SK-N-SH treated with all-trans-retinoic acid at 6 μM for 48 hours (cell line): ENCODE measurements around the gene TGDS.
A peak's percentile ranks its signal among the peaks of the same experiment; 100 is the strongest.

Source experiments
- ATAC-seq: fragments of 200-7000 bp; cut with Tn5 transposase; 3 replicates; pipeline ENCODE4 v1.9.1; 2020; ENCODE audit warnings: mild to moderate bottlenecking, moderate library complexity
- CSDC2 ChIP-seq: fragments of 250-450 bp; sonication (Bioruptor Pico); IDR thresholded peaks from 2 replicates; pipeline ENCODE4 v1.5.0; 2020; ENCODE audit warnings: mild to moderate bottlenecking, moderate library complexity
- ISL1 ChIP-seq: fragments of 250-450 bp; sonication (Bioruptor Pico); IDR thresholded peaks from 2 replicates; pipeline ENCODE4 v2.1.2; 2022; ENCODE audit warnings: mild to moderate bottlenecking, moderate library complexity
- PPARA ChIP-seq: fragments of 250-450 bp; sonication (Bioruptor Pico); IDR thresholded peaks from 2 replicates; pipeline ENCODE4 v1.5.0; 2020; ENCODE audit warnings: mild to moderate bottlenecking, borderline replicate concordance
- RARB ChIP-seq: fragments of 250-450 bp; sonication (Bioruptor Pico); IDR thresholded peaks from 2 replicates; pipeline ENCODE4 v1.8.0; 2021; ENCODE audit warnings: mild to moderate bottlenecking, moderate library complexity
- SNAI2 ChIP-seq: fragments of 250-450 bp; sonication (Bioruptor Pico); IDR thresholded peaks from 2 replicates; pipeline ENCODE4 v1.5.0; 2020; ENCODE audit warnings: mild to moderate bottlenecking, moderate library complexity
- TOX ChIP-seq: fragments of 250-450 bp; sonication (Bioruptor Pico); IDR thresholded peaks from 2 replicates; pipeline ENCODE4 v1.8.0; 2021; ENCODE audit warnings: mild to moderate bottlenecking, moderate library complexity, borderline replicate concordance
- ZC3H10 ChIP-seq: fragments of 250-450 bp; sonication (Bioruptor Pico); IDR thresholded peaks from 2 replicates; pipeline ENCODE4 v1.5.1; 2021; ENCODE audit warnings: mild to moderate bottlenecking, moderate library complexity
- ZFP3 ChIP-seq: fragments of 250-450 bp; sonication (Bioruptor Pico); IDR thresholded peaks from 2 replicates; pipeline ENCODE4 v1.5.0; 2020; ENCODE audit warnings: mild to moderate bottlenecking, moderate library complexity
- ZFP30 ChIP-seq: fragments of 450-650 bp; formaldehyde crosslinking; IDR thresholded peaks from 2 replicates; pipeline ENCODE4 v1.5.0; 2022; ENCODE audit warnings: mild to moderate bottlenecking, moderate library complexity
- ZNF8 ChIP-seq: fragments of 450-650 bp; formaldehyde crosslinking; IDR thresholded peaks from 2 replicates; pipeline ENCODE4 v1.5.0; 2020; ENCODE audit warnings: mild to moderate bottlenecking, moderate library complexity
- TF ChIP-seq, protein P1 (sequence below): fragments of 250-450 bp; sonication (Bioruptor Pico); IDR thresholded peaks from 2 replicates; pipeline ENCODE4 v1.5.1; 2021; ENCODE audit warnings: mild to moderate bottlenecking, moderate library complexity
- TF ChIP-seq, protein P2 (sequence below): fragments of 250-450 bp; sonication (Bioruptor Pico); IDR thresholded peaks from 2 replicates; pipeline ENCODE4 v1.5.1; 2020; ENCODE audit warnings: low read depth, mild to moderate bottlenecking, moderate library complexity
- TF ChIP-seq, protein P3 (sequence below): fragments of 250-450 bp; sonication (Bioruptor Pico); IDR thresholded peaks from 2 replicates; pipeline ENCODE4 v1.5.0; 2020; ENCODE audit warnings: mild to moderate bottlenecking, moderate library complexity
- TF ChIP-seq, protein P4 (sequence below): fragments of 250-450 bp; sonication (Bioruptor Pico); IDR thresholded peaks from 2 replicates; pipeline ENCODE4 v1.8.0; 2020; ENCODE audit warnings: mild to moderate bottlenecking, moderate library complexity, borderline replicate concordance
- TF ChIP-seq, protein P5 (sequence below): fragments of 250-450 bp; sonication (Bioruptor Pico); IDR thresholded peaks from 2 replicates; pipeline ENCODE4 v1.8.0; 2021; ENCODE audit warnings: low read depth, mild to moderate bottlenecking, moderate library complexity, borderline replicate concordance

The TGDS gene

DNA sequence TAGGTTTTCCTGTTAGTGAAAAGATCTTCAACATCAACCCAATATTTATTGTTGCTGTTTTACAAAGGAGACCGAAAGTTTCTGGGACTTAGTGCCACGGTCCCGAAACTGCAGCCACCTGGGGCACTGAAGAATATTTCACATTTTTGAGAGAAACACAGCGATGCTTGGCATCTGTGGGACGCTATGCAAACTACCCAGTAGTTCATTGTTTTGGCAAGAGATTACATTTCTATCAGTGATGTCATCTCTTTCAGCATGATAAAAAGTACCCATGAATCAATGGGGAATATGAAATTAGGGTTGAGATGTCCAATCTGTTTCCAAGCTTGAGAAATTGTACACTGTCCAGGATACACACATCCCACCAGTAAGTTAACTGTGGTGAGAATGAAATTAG, 43.9 kb downstream of the TGDS start (continued):
- TF ChIP-seq, protein P1, sequence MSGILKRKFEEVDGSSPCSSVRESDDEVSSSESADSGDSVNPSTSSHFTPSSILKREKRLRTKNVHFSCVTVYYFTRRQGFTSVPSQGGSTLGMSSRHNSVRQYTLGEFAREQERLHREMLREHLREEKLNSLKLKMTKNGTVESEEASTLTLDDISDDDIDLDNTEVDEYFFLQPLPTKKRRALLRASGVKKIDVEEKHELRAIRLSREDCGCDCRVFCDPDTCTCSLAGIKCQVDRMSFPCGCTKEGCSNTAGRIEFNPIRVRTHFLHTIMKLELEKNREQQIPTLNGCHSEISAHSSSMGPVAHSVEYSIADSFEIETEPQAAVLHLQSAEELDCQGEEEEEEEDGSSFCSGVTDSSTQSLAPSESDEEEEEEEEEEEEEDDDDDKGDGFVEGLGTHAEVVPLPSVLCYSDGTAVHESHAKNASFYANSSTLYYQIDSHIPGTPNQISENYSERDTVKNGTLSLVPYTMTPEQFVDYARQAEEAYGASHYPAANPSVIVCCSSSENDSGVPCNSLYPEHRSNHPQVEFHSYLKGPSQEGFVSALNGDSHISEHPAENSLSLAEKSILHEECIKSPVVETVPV (CRISPR knock-in tag), result no peak
- TF ChIP-seq ZFP3 (CRISPR knock-in tag), result no peak
- TF ChIP-seq, protein P2, sequence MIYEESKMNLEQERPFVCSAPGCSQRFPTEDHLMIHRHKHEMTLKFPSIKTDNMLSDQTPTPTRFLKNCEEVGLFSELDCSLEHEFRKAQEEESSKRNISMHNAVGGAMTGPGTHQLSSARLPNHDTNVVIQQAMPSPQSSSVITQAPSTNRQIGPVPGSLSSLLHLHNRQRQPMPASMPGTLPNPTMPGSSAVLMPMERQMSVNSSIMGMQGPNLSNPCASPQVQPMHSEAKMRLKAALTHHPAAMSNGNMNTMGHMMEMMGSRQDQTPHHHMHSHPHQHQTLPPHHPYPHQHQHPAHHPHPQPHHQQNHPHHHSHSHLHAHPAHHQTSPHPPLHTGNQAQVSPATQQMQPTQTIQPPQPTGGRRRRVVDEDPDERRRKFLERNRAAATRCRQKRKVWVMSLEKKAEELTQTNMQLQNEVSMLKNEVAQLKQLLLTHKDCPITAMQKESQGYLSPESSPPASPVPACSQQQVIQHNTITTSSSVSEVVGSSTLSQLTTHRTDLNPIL, result no peak
- TF ChIP-seq, protein P3, sequence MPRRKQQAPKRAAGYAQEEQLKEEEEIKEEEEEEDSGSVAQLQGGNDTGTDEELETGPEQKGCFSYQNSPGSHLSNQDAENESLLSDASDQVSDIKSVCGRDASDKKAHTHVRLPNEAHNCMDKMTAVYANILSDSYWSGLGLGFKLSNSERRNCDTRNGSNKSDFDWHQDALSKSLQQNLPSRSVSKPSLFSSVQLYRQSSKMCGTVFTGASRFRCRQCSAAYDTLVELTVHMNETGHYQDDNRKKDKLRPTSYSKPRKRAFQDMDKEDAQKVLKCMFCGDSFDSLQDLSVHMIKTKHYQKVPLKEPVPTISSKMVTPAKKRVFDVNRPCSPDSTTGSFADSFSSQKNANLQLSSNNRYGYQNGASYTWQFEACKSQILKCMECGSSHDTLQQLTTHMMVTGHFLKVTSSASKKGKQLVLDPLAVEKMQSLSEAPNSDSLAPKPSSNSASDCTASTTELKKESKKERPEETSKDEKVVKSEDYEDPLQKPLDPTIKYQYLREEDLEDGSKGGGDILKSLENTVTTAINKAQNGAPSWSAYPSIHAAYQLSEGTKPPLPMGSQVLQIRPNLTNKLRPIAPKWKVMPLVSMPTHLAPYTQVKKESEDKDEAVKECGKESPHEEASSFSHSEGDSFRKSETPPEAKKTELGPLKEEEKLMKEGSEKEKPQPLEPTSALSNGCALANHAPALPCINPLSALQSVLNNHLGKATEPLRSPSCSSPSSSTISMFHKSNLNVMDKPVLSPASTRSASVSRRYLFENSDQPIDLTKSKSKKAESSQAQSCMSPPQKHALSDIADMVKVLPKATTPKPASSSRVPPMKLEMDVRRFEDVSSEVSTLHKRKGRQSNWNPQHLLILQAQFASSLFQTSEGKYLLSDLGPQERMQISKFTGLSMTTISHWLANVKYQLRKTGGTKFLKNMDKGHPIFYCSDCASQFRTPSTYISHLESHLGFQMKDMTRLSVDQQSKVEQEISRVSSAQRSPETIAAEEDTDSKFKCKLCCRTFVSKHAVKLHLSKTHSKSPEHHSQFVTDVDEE (CRISPR knock-in tag), result no peak
- TF ChIP-seq ZFP30 (CRISPR knock-in tag), result no peak

DNA sequence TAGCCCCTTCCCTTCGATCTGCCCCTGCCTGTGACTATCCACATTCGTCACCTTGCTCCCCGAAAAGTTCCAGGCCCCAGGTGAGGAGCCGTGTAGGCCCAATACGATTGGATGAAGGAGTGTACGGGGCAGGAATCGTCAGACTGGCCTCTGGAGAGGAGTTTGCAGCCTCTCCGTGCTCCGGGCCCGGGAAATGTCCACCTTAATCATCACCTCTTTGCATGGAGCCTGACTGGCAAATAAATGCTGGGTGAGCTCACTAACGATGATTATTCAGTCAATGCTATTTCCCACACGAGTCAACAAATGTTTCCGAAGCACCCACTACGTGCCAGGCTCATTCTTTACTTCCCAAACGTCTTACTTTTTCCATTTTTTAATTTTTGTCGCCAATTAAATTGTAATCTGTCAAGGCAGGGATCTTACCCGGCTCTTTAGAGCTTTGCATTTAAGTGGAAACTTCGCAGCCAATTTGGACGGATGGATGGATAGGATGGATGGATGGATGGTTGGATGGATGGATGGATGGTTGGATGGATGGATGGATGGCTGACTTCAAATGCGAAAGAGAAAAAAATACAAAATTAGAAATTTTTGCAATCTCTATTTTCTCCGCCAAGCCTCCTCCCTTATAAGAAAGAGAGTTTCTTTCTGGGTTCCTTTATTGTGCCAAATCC, 45.8 kb downstream of the TGDS start:
- ATAC-seq, result peak; percentile 57

DNA sequence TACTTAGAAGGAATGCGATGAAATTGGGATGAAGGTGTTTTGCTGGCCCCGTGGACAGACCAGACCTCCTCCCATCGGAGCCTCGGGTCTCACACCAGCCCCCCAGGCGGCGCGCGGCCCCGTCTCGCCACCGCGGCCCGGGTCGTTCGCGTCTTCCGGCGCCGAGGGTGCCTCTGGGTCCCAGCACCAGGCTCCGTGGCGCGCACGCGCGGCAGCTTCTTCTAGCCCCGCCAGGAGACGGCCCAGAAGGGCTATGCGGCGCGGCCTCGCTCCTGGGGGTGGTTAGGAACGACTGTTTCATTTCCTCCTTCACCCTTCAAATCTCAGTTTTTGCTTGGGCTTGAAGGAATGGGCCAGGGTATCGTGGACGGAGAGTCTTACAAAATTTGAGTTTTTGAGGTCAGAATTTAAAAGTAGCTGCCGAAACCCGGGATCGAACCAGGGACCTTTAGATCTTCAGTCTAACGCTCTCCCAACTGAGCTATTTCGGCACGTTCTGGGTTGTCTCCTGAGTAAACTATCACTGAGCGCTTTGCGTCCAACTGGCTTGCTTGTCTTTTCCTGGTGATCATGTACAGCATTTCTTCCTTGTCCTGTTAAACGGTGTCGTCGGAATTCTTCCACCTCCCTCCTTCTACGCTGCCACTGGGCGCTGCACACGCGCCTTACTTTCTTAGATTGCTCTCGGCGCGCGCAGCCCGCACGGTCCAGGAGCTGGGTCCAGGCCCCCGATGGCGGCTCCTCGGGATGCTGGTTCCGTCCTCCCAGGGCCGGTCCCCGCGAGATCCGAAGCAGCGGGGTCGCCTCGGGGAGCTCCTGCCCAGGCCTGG, 46.5 kb downstream of the TGDS start:
- peak; percentile 93 for ATAC-seq
- TF ChIP-seq, protein P4, sequence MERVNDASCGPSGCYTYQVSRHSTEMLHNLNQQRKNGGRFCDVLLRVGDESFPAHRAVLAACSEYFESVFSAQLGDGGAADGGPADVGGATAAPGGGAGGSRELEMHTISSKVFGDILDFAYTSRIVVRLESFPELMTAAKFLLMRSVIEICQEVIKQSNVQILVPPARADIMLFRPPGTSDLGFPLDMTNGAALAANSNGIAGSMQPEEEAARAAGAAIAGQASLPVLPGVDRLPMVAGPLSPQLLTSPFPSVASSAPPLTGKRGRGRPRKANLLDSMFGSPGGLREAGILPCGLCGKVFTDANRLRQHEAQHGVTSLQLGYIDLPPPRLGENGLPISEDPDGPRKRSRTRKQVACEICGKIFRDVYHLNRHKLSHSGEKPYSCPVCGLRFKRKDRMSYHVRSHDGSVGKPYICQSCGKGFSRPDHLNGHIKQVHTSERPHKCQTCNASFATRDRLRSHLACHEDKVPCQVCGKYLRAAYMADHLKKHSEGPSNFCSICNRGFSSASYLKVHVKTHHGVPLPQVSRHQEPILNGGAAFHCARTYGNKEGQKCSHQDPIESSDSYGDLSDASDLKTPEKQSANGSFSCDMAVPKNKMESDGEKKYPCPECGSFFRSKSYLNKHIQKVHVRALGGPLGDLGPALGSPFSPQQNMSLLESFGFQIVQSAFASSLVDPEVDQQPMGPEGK (CRISPR knock-in tag), result no peak
- TF ChIP-seq, protein P1 (CRISPR knock-in tag), result no peak
- TF ChIP-seq, protein P2, result peak; percentile 3; the same call in 1 of the 2 replicates
- no peak for TF ChIP-seq SNAI2 (CRISPR knock-in tag)

More for the DNA sequence above, 45.8 kb downstream of the TGDS start:
- TF ChIP-seq ZNF8 (CRISPR knock-in tag) (no peak), RARB (CRISPR knock-in tag) (no peak), PPARA (CRISPR knock-in tag) (no peak)
- TF ChIP-seq, protein P1 (CRISPR knock-in tag), result no peak
- TF ChIP-seq, all 23 proteins: peak for 0

DNA sequence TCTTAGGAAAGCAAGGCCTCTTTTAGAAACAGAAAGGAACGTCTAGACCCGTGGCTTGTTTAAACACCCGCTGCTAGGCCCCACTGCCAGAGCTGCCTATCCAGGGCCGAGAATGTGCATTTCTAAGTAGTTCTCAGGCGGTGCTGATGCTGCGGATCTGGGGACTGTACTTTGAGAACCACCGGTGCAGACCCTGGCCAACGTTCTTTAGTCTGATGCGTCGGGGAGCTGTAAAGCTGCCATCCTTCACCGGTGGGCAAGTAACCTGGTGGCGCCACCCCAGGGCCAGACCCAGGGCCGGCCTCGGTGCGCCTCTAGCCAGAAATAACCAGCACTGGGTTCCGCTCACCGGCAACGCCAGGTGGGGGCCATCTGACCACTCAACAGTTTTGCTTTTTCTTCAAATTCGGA, 47.1 kb downstream of the TGDS start:
- ATAC-seq, result peak; percentile 61
- TF ChIP-seq, protein P2, result peak; percentile 10; the same call in 1 of the 2 replicates
- no peak for TF ChIP-seq ZC3H10 (CRISPR knock-in tag)
- TF ChIP-seq ZFP30 (CRISPR knock-in tag), result no peak
- TF ChIP-seq CSDC2 (CRISPR knock-in tag), result no peak
- TF ChIP-seq SNAI2 (CRISPR knock-in tag), result no peak
- no peak for TF ChIP-seq TOX
- no peak for TF ChIP-seq ISL1 (CRISPR knock-in tag)
- TF ChIP-seq, protein P5, sequence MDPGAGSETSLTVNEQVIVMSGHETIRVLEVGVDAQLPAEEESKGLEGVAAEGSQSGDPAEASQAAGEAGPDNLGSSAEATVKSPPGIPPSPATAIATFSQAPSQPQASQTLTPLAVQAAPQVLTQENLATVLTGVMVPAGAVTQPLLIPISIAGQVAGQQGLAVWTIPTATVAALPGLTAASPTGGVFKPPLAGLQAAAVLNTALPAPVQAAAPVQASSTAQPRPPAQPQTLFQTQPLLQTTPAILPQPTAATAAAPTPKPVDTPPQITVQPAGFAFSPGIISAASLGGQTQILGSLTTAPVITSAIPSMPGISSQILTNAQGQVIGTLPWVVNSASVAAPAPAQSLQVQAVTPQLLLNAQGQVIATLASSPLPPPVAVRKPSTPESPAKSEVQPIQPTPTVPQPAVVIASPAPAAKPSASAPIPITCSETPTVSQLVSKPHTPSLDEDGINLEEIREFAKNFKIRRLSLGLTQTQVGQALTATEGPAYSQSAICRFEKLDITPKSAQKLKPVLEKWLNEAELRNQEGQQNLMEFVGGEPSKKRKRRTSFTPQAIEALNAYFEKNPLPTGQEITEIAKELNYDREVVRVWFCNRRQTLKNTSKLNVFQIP, result no peak
- no peak for TF ChIP-seq RARB (CRISPR knock-in tag)
